Suppressor macrophage (primary cell): Measurements from ENCODE around the gene FAM25A.
"Not testable (repeated sequence)": the region's sequence is repeated elsewhere in the genome, so short reads cannot be mapped to it uniquely, and the experiment has no call there.

Source experiments
- DNase-seq, 4 experiments: peaks; one replicate each; pipeline ENCODE4 v3.0.0-alpha.2; 2020 to 2022
- total RNA-seq, 17 experiments: gene quantifications; one replicate each; lab custom pipeline; 2026; ENCODE audit warnings: mixed read lengths in 6 of 17, inconsistent platforms in 3 of 17; lab: John Stamatoyannopoulos, UW

FAM25A gene
- 0 reads per million in 17 experiments for total RNA-seq

- DNase-seq: not testable (repeated sequence)
Observed at GRCh38 chr10:87020056-87020455, at the start of gene FAM25A. Gene FAM25A, plus strand, starts transcription at chr10:87020294. Its CDS starts 31 bp downstream, at chr10:87020325.

DNA sequence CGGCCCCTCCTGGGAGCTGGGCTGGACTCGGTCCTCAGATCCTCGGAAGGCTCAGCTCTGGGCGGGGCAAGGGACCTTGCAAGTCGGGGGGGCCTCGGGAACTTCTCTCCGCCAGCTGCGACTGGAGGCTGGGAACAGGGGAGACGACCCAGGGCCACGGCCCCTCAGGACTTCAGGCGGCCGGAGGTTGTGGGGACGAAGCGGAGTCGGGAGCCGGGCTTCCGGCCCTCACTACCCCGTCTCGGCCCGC is 49.2 kb upstream of the FAM25A start:
- no peak for DNase-seq

- peak; percentile 89 to 96 (median 94) for DNase-seq
Observed at GRCh38 chr10:86971232-86971991, 48.7 kb upstream of the FAM25A start.

DNA sequence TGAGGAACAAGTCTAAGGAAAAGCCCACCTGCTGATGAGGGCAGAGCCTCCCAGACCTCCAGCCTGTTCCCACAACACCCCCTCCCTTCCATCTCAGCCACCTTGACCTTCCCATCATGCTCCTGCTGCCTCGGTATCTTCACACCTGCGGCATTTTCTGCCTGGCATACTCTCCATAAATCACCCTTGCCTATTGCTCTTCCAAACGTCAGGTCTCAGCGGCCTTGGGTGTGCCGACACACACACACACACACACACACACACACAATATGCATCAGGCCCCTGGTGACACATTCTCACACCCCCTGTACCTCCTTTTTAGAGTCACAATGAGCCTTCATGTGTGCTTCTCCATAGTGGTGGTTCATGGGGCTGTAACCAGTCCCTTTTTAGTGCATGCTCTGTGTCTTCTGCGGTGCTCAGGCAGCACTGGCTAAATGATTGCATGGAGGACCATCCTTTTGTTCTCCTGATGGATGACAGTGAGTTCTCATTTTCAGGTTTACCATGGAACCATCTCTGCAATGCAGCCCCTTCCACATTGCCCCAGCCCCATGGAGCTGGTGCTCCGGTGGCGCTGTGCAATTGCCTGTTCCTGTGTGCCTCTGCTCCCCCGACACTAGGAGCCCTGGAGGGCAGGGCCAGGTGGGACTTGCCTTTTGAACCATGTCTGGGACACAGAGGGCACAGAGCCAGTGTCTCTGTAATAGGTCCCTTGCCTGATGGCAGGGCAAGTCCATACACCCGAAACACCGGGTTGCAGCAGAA is 47.3 kb upstream of the FAM25A start:
- no peak for DNase-seq

DNA sequence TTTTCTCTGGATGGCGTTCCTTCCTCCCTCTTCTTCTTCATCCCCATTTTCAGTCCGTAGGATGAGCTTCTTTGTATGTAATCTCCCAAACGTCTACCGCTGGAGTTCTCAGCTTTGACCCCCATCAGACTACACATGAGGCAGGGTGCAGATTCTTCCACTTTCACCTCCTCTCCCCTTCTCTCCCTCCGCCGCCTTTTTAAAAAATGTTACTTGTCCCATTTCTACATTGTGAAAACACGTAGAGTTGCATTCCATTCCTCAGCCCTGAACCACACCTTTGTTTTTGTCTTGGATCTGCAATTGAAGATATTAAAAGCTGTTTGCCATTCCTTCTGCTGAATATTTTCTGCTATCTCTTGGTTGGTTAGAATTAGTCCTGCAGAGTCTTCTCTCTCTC is 45.6 kb upstream of the FAM25A start:
- DNase-seq: no peak

- DNase-seq: no peak
Observed at GRCh38 chr10:86976362-86977056, 43.6 kb upstream of the FAM25A start.

- DNase-seq: not testable (repeated sequence)
Observed at GRCh38 chr10:86978457-86978856, 41.6 kb upstream of the FAM25A start.

DNA sequence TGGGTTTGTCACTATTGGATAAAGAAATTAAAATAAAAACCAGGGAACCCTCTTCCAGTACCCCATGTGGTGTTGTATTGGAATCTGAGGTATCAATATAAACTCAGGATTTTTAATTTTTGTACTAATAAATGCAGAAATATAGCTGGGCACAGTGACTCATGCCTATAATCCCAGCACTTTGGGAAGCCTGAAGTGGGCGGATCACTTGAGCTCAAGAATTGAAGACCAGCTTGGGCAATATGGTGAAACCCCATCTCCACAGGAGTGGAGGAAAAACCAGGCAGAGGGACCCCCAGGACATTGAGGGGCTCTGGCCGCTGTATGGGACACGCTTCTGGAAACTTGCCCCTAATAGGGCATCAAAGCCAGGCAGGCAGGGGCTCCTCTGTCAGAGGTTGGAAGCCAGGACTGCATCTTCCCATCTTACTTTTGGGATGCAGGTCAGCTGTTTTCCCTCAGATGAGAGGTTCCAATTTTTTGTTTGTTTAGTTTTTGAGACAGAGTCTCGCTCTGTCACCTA is 40.7 kb upstream of the FAM25A start:
- DNase-seq: peak in 1 of 4 experiments; percentile 44

GRCh38 chr10:86979977-86980448 is 40.1 kb upstream of the FAM25A start:
- DNase-seq: peak; percentile 56 to 74 (median 62)

- DNase-seq: peak in 2 of 4 experiments; percentile 45 to 51
Observed at GRCh38 chr10:86981020-86981419, 39.1 kb upstream of the FAM25A start.

- peak; percentile 47 to 77 (median 69) for DNase-seq
Observed at GRCh38 chr10:86981716-86982115, 38.4 kb upstream of the FAM25A start.

DNA sequence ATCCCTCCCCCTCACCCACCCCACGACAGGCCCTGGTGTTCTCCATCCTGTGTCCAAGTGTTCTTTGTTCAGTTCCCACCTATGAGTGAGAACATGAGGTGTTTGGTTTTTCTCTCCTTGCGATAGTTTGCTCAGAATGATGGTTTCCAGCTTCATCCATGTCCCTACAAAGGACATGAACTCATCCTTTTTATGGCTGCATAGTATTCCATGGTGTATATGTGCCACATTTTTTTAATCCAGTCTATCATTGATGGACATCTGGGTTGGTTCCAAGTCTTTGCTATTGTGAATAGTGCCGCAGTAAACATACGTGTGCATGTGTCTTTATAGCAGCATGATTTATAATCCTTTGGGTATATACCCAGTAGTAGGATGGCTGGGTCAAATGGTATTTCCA is 35.6 kb upstream of the FAM25A start:
- DNase-seq: not testable (repeated sequence)

GRCh38 chr10:86988520-86988919 is 31.6 kb upstream of the FAM25A start:
- no peak for DNase-seq

DNA sequence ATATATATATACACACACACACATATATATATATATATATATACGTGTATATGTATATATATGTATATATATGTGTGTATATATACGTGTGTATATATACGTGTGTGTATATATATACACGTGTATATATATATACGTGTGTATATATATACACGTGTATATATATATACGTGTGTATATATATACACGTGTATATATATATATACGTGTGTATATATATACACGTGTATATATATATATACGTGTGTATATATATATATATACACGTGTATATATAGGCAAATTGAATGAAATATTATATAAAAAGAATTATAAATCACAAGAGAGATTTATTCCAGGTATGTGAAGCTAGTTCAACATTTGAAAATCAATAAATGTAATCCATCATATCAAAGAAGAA is 28.7 kb upstream of the FAM25A start:
- not testable (repeated sequence) for DNase-seq

GRCh38 chr10:86992456-86992855 is 27.6 kb upstream of the FAM25A start:
- no peak for DNase-seq

DNA sequence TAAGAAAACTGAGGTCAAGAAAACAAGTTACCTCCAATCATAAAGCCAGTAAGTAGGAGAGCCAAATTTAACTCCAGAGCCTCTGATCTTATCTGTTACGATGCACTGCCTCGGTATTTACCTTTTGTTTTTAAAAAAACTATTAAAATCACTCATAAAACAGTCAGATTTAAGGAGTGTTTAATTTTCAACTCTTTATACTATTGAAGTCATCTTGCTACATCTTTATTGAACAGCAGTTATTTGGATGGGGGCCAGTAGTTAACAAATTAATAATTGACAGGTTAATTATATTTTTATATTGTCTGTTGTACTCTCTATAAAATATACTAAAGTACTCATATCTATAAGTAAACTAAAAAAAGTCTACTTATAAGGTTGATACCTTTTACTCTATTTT is 27.2 kb upstream of the FAM25A start:
- DNase-seq: no peak

DNA sequence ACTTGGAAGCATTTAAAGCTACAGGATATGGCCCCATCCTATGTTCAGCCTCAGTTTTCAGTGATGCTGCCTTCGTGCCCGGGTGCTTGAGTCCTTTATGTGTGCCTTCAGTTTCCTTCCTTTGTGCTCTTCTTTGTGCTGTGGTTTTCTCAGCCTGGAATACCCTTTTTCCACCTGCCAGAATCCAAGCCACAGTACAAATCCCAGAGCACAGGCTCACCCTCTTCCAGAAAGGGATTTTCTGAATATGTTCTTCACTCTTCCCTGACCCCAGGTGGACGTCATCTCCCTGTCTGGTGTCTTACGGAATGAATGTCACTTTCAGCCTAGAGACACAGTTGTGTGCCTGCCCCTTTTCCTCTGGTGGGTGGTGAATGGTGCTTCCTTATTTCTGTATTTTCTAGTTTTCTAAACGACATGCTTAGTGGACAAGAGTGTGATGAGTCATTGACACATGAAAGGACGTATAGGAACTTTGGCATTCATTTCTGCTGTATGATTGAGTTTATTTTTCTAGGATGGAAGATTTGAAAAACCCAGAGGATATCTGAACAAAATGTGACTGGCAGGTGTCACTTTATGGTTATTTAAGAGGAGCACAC is 20.2 kb upstream of the FAM25A start:
- DNase-seq: peak; percentile 76 to 93 (median 82)

DNA sequence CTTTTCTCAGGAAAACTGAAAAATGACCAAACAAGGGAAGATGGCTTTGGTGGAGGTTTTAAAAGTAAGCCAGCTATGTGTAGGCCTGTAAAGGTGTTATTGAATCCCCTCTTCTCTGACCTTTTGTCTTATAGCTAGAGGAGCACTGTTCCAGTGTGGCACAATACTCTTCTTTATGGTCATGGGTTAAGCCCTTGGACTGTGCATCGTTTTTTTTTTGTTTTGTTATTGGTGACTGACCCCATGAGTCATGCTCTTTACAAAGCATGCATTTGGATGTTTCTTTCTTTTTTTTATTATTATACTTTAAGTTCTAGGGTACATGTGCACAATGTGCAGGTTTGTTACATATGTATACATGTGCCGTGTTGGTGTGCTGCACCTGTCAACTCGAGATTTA is 19.6 kb upstream of the FAM25A start:
- DNase-seq: peak; percentile 45 to 90 (median 74)

- not testable (repeated sequence) for DNase-seq
Observed at GRCh38 chr10:87007124-87007523, 13.0 kb upstream of the FAM25A start.

DNA sequence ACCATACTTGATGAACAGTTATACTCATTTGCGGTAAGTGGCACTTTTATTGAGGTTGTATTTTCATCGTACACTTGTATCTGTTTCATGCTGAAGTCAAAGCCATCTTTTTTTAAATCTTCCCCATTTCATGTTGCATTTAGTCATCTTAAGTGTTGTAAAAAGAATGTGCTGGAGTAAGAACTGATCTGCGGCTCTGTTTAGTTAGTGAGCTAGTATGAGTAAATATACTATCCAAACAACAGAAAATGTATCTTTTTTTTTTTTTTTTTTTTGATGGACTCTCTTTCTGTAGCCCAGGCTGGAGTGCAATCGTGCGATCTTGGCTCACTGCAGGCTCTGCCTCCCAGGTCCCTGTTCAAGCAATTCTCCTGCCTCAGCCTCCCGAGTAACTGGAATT is 12.4 kb upstream of the FAM25A start:
- DNase-seq: not testable (repeated sequence)

DNA sequence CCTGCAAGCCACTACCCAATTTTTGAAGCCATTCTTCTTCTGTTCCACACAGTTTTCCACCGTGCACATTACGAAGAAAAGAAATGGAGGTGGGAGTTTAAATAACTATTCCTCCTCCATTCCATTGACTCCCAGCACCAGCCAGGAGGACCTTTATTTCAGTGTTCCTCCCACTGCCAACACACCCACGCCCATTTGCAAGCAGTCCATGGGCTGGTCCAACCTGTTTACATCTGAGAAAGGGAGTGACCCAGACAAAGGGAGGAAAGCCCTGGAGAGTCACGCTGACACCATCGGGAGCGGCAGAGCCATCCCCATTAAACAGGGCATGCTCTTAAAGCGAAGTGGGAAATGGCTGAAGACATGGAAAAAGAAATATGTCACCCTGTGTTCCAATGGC is 11.8 kb upstream of the FAM25A start:
- not testable (repeated sequence) for DNase-seq

- DNase-seq: not testable (repeated sequence)
Observed at GRCh38 chr10:87009134-87009696, 10.9 kb upstream of the FAM25A start.
